ENCODE results near the gene RAN. TPM values are rescaled to one million over a fixed set of nuclear protein-coding genes. Genes with fewer than 3 reads are reported as not detected.

The RAN gene
- total and polyA plus RNA-seq, 9 of the 15 experiments (the other 6 are each of a cell fraction or from before 2014, with no cell fraction given): 1,687 to 3,820 (median 2,300) TPM

DNA sequence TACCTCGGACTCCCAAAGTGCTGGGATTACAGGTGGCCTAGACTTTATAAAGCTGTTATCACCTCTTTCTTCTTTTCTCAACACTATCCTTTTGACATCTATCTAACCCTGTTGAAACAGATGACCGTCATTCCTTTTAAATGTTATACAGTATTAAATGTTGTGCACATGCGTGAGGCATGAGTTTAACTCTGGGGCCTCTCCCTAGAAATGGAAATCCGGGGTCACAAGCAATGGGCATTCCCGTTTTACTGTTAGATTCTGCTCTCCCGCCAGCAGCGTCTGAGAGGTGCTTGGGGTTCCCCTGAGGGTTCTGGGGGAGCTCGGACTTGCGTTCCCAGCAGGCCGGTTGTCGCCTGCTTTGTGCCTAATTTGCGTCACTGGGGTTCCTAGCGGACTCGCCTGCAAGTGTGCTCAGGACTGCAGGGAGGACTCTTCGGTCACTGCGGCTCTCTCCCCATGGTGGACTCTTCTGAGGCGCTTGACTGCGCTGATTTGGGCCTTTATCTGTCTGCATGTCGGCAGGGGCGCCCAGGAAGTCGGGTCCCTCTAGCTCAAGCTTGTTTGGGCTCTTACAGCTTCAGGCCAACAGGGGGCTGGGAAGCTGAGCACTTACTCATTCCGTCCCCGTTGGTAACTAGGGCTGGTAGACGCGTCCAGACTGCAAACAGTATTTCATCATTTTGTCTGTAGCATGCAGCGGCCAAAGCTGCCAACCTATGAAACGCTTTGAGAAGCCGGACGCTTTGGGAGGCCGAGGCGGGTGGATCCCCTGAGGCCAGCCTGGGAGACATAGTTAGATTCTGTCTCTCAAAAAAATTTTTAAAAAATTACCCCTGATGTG lies 1.2 kb upstream of the RAN start (continued):
- TF ChIP-seq, protein P1, sequence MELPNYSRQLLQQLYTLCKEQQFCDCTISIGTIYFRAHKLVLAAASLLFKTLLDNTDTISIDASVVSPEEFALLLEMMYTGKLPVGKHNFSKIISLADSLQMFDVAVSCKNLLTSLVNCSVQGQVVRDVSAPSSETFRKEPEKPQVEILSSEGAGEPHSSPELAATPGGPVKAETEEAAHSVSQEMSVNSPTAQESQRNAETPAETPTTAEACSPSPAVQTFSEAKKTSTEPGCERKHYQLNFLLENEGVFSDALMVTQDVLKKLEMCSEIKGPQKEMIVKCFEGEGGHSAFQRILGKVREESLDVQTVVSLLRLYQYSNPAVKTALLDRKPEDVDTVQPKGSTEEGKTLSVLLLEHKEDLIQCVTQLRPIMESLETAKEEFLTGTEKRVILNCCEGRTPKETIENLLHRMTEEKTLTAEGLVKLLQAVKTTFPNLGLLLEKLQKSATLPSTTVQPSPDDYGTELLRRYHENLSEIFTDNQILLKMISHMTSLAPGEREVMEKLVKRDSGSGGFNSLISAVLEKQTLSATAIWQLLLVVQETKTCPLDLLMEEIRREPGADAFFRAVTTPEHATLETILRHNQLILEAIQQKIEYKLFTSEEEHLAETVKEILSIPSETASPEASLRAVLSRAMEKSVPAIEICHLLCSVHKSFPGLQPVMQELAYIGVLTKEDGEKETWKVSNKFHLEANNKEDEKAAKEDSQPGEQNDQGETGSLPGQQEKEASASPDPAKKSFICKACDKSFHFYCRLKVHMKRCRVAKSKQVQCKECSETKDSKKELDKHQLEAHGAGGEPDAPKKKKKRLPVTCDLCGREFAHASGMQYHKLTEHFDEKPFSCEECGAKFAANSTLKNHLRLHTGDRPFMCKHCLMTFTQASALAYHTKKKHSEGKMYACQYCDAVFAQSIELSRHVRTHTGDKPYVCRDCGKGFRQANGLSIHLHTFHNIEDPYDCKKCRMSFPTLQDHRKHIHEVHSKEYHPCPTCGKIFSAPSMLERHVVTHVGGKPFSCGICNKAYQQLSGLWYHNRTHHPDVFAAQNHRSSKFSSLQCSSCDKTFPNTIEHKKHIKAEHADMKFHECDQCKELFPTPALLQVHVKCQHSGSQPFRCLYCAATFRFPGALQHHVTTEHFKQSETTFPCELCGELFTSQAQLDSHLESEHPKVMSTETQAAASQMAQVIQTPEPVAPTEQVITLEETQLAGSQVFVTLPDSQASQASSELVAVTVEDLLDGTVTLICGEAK (IDR thresholded peaks at IDR 0.05): no peak
- TF ChIP-seq, protein P1 (CRISPR knock-in tag; IDR thresholded peaks at IDR 0.05): no peak
- no peak for TF ChIP-seq DLX4 (CRISPR knock-in tag; IDR thresholded peaks at IDR 0.05)
- no peak for TF ChIP-seq ZNF280A (IDR thresholded peaks at IDR 0.05; ENCODE audit: low read depth, partially characterized antibody)
- no peak for TF ChIP-seq ZFP91 (CRISPR knock-in tag; IDR thresholded peaks at IDR 0.05)
- TF ChIP-seq KLF1 (tag; IDR thresholded peaks at IDR 0.05): no peak
- no peak for TF ChIP-seq FOXA1 (IDR thresholded peaks at IDR 0.05; ENCODE audit: borderline replicate concordance)
- TF ChIP-seq, protein P2, sequence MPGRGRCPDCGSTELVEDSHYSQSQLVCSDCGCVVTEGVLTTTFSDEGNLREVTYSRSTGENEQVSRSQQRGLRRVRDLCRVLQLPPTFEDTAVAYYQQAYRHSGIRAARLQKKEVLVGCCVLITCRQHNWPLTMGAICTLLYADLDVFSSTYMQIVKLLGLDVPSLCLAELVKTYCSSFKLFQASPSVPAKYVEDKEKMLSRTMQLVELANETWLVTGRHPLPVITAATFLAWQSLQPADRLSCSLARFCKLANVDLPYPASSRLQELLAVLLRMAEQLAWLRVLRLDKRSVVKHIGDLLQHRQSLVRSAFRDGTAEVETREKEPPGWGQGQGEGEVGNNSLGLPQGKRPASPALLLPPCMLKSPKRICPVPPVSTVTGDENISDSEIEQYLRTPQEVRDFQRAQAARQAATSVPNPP (IDR thresholded peaks at IDR 0.05; ENCODE audit: borderline replicate concordance, insufficient read depth, insufficient read length): no peak
- TF ChIP-seq U2AF1 (optimal IDR thresholded peaks at IDR 0.05; ENCODE audit: low read depth, low read length): no peak
- no peak for TF ChIP-seq ELF2 (CRISPR knock-in tag; IDR thresholded peaks at IDR 0.05)
- TF ChIP-seq RB1 (IDR thresholded peaks at IDR 0.05; ENCODE audit: low read depth): 0 out of 2 replicates have a peak, but pooled peaks have one; percentile 50

Measured in K562 (cell line).